ENCODE measurements around the gene USP17L28.
"Not testable (repeated sequence)": the region's sequence is repeated elsewhere in the genome, so short reads cannot be mapped to it uniquely, and the experiment has no call there.

USP17L28 gene

GRCh38 chr4:9389001-9389400 lies 40.3 kb downstream of the USP17L28 start:
- H3K9ac ChIP-seq (ENCODE audit: low read length); H3K36me3 ChIP-seq (ENCODE audit: control insufficient read depth, insufficient read depth, low read length); H3K4me3 ChIP-seq (ENCODE audit: low read length); H3K27me3 ChIP-seq (ENCODE audit: control insufficient read depth, insufficient read depth, low read length); H3K4me1 ChIP-seq (ENCODE audit: control insufficient read depth, insufficient read depth, low read length); H3K9me3 ChIP-seq (ENCODE audit: control insufficient read depth, low read length): not testable (repeated sequence)
